H1 (cell line): ENCODE data around the gene YLPM1. TPM values are rescaled to one million over a fixed set of nuclear protein-coding genes. Genes with fewer than 3 reads are reported as not detected.

Source experiments
- CTCF ChIA-PET: fragments of 300-600 bp; sonication (Branson Sonifier 250); formaldehyde crosslinking; loops from one replicate; lab custom pipeline; 2021; ENCODE audit not compliant: partially characterized antibody; lab: Charles Lee
- POLR2A ChIA-PET: fragments of 300-600 bp; sonication (Branson Sonifier 250); formaldehyde crosslinking; loops from one replicate; lab custom pipeline; 2021; ENCODE audit warnings: inconsistent platforms; ENCODE audit not compliant: partially characterized antibody; lab: Charles Lee
- DNase-seq, 2 experiments: peaks; one replicate each; pipeline versions ENCODE4 v3.0.0 to v3.0.0-alpha.2; 2010 to 2022; ENCODE audit warnings: low spot score in 2 of 2, low read depth in 1 of 2, mixed read lengths in 1 of 2
- FAIRE-seq: peaks from 2 replicates; lab custom pipeline; 2011; peaks lifted over from hg19 to GRCh38; lab: Jason Lieb, UNC
- H2AFZ ChIP-seq: 2 replicates; pipeline ENCODE4 v1.8.1; 2012; ENCODE audit warnings: low read length, inconsistent platforms
- H2AK5ac ChIP-seq: 2 replicates; pipeline ENCODE4 v1.6.1; 2013; ENCODE audit warnings: low read depth, low read length
- H2BK120ac ChIP-seq: replicated peaks from 2 replicates; pipeline ENCODE3; 2013; ENCODE audit warnings: low read depth, low read length, inconsistent platforms
- H2BK12ac ChIP-seq: 2 replicates; pipeline ENCODE4 v1.6.1; 2013; ENCODE audit warnings: low read depth, low read length
- H2BK15ac ChIP-seq: 2 replicates; pipeline ENCODE4 v1.6.1; 2013; ENCODE audit warnings: low read length
- H2BK20ac ChIP-seq: 2 replicates; pipeline ENCODE4 v1.6.1; 2013; ENCODE audit warnings: low read length
- H2BK5ac ChIP-seq: 2 replicates; pipeline ENCODE4 v1.6.1; 2013; ENCODE audit warnings: low read depth, low read length
- H3K14ac ChIP-seq: 2 replicates; pipeline ENCODE4 v1.6.1; 2013; ENCODE audit warnings: inconsistent platforms; ENCODE audit not compliant: insufficient read length
- H3K18ac ChIP-seq: 2 replicates; pipeline ENCODE4 v1.6.1; 2013; ENCODE audit warnings: low read length; ENCODE audit errors: extremely low read depth
- H3K23ac ChIP-seq: 2 replicates; pipeline ENCODE4 v1.6.1; 2013; ENCODE audit warnings: inconsistent platforms; ENCODE audit not compliant: insufficient read length
- H3K23me2 ChIP-seq: 2 replicates; pipeline ENCODE4 v1.6.1; 2013; ENCODE audit warnings: low read depth, low read length
- H3K27ac ChIP-seq: 2 replicates; pipeline ENCODE4 v1.6.1; 2011; ENCODE audit warnings: low read depth, low read length, inconsistent platforms
- H3K27me3 ChIP-seq, 4 experiments: replicated peaks in 1 of 4; 1 replicate in 1 of 4; 2 replicates in 3 of 4; pipeline versions ENCODE4 v1.6.1 to v1.8.1; 2011 to 2013; ENCODE audit warnings: low read length in 3 of 4, mild to moderate bottlenecking in 3 of 4, inconsistent platforms in 2 of 4, mixed read lengths in 2 of 4, moderate library complexity in 1 of 4; ENCODE audit not compliant: control insufficient read depth in 3 of 4, insufficient read depth in 3 of 4; ENCODE audit errors: extremely low read depth in 1 of 4
- H3K36me3 ChIP-seq, 4 experiments: 2 replicates each; pipeline versions ENCODE4 v1.6.1 to v1.8.1; 2011 to 2013; ENCODE audit warnings: mild to moderate bottlenecking in 4 of 4, low read length in 3 of 4, moderate library complexity in 2 of 4, control low read depth in 1 of 4, inconsistent platforms in 1 of 4; ENCODE audit not compliant: insufficient read depth in 4 of 4, control insufficient read depth in 2 of 4
- H3K4ac ChIP-seq: replicated peaks from 2 replicates; pipeline ENCODE3; 2013; ENCODE audit warnings: low read length, low read depth, mixed read lengths, inconsistent platforms; ENCODE audit not compliant: insufficient read length
- H3K4me1 ChIP-seq, 4 experiments: replicated peaks in 1 of 4; 1 replicate in 1 of 4; 2 replicates in 3 of 4; pipeline versions ENCODE4 v1.6.1 to v1.8.1; 2011 to 2013; ENCODE audit warnings: low read length in 3 of 4, inconsistent platforms in 2 of 4, mixed read lengths in 1 of 4; ENCODE audit not compliant: insufficient read depth in 4 of 4, control insufficient read depth in 3 of 4
- H3K4me2 ChIP-seq, 2 experiments: 2 replicates each; pipeline versions ENCODE4 v1.6.1 to v1.8.1; 2011 to 2013; ENCODE audit warnings: low read depth in 2 of 2, low read length in 2 of 2, control low read depth in 1 of 2, inconsistent platforms in 1 of 2, mild to moderate bottlenecking in 1 of 2; ENCODE audit not compliant: insufficient read depth in 1 of 2
- H3K4me3 ChIP-seq, 4 experiments: fragments of 200-600, 300-600 bp in 1 of 4; sonication (generic), shearing (Covaris generic), sonication (Bioruptor Twin) in 1 of 4; 2 replicates each; pipeline versions ENCODE4 v1.5.1 to v1.8.1; 2011 to 2016; ENCODE audit warnings: low read length in 4 of 4, low read depth in 3 of 4, control low read depth in 2 of 4, inconsistent platforms in 2 of 4, mild to moderate bottlenecking in 2 of 4, mixed read lengths in 1 of 4, moderate library complexity in 1 of 4; ENCODE audit not compliant: insufficient read depth in 2 of 4; ENCODE audit errors: extremely low read depth in 1 of 4
- H3K56ac ChIP-seq: replicated peaks from 2 replicates; pipeline ENCODE3; 2013; ENCODE audit warnings: low read depth, mild to moderate bottlenecking, mixed read lengths, low read length, inconsistent platforms; ENCODE audit not compliant: insufficient read length
- H3K79me1 ChIP-seq: 2 replicates; pipeline ENCODE4 v1.6.1; 2013; ENCODE audit warnings: low read depth, low read length, control low read depth
- H3K79me2 ChIP-seq, 2 experiments: 2 replicates each; pipeline versions ENCODE4 v1.6.1 to v1.8.1; 2012 to 2013; ENCODE audit warnings: low read length in 2 of 2, mild to moderate bottlenecking in 2 of 2, inconsistent platforms in 1 of 2; ENCODE audit not compliant: insufficient read depth in 2 of 2, control insufficient read depth in 1 of 2
- H3K9ac ChIP-seq, 4 experiments: replicated peaks in 1 of 4; 1 replicate in 1 of 4; 2 replicates in 3 of 4; pipeline versions ENCODE4 v1.6.1 to v1.8.1; 2011 to 2013; ENCODE audit warnings: low read depth in 3 of 4, low read length in 3 of 4, control low read depth in 2 of 4, mild to moderate bottlenecking in 2 of 4, moderate library complexity in 2 of 4, inconsistent platforms in 1 of 4; ENCODE audit errors: extremely low read depth in 1 of 4
- H3K9me3 ChIP-seq, 2 experiments: 2 replicates each; pipeline versions ENCODE4 v1.6.1 to v1.8.1; 2012 to 2013; ENCODE audit warnings: mild to moderate bottlenecking in 2 of 2, moderate library complexity in 2 of 2, control low read depth in 1 of 2, inconsistent platforms in 1 of 2, low read depth in 1 of 2, low read length in 1 of 2, mixed read lengths in 1 of 2; ENCODE audit not compliant: insufficient read depth in 2 of 2
- H4K20me1 ChIP-seq, 2 experiments: replicated peaks in 1 of 2; 2 replicates each; pipeline versions ENCODE3 to v1.8.1; 2011 to 2013; ENCODE audit warnings: inconsistent platforms in 2 of 2, low read length in 2 of 2, mild to moderate bottlenecking in 1 of 2; ENCODE audit not compliant: insufficient read depth in 2 of 2, control insufficient read depth in 1 of 2
- H4K5ac ChIP-seq: 2 replicates; pipeline ENCODE4 v1.6.1; 2013; ENCODE audit warnings: low read length, low read depth, mixed read lengths, inconsistent platforms; ENCODE audit not compliant: insufficient read length
- H4K8ac ChIP-seq: 2 replicates; pipeline ENCODE4 v1.8.0; 2013; ENCODE audit warnings: mild to moderate bottlenecking, moderate library complexity, low read length, inconsistent platforms; ENCODE audit not compliant: insufficient read depth; ENCODE audit errors: extremely low read depth
- H4K91ac ChIP-seq: replicated peaks from 2 replicates; pipeline ENCODE3; 2013; ENCODE audit warnings: low read length, mixed read lengths, inconsistent platforms; ENCODE audit not compliant: insufficient read length
- ATF3 ChIP-seq: IDR thresholded peaks from 2 replicates; pipeline ENCODE4 v1.6.1; 2011; ENCODE audit warnings: low read depth, mild to moderate bottlenecking, low read length; ENCODE audit not compliant: insufficient read depth
- E2F6 ChIP-seq: IDR thresholded peaks from 2 replicates; pipeline ENCODE4 v1.6.1; 2012; ENCODE audit warnings: inconsistent platforms
- HDAC6 ChIP-seq: IDR thresholded peaks from one replicate; pipeline ENCODE4 v1.7.1; 2012; ENCODE audit warnings: low read depth, mild to moderate bottlenecking, inconsistent platforms, low read length, moderate library complexity
- RFX5 ChIP-seq: IDR thresholded peaks from 2 replicates; pipeline ENCODE4 v1.6.1; 2011; ENCODE audit warnings: low read depth, low read length, improper control_type of control experiment, borderline replicate concordance
- RNF2 ChIP-seq: fragments of 200-900, 300-1000 bp; sonication (generic); IDR thresholded peaks from 2 replicates; pipeline ENCODE4 v1.7.1; 2016; ENCODE audit warnings: borderline replicate concordance, low read depth, mild to moderate bottlenecking, antibody characterized with exemption, low read length; ENCODE audit not compliant: poor library complexity, severe bottlenecking; ENCODE audit errors: missing control alignments
- SRF ChIP-seq: IDR thresholded peaks from 2 replicates; pipeline ENCODE4 v1.6.1; 2011; ENCODE audit warnings: mild to moderate bottlenecking, low read depth, low read length, moderate library complexity
- TAF7 ChIP-seq: optimal IDR thresholded peaks from 2 replicates; pipeline ENCODE3; 2011; ENCODE audit warnings: low read depth, mild to moderate bottlenecking, inconsistent platforms, low read length, moderate library complexity, borderline replicate concordance
- USF2 ChIP-seq: IDR thresholded peaks from 2 replicates; pipeline ENCODE4 v1.6.1; 2011; ENCODE audit warnings: low read length, improper control_type of control experiment
- WGBS, 2 experiments: shearing (Covaris generic) in 1 of 2; methylation state at CpG; one replicate each; pipeline versions ENCODE4 v1.1.6 to v1.1.7; 2013 to 2015; ENCODE audit warnings: low lambda C conversion rate in 2 of 2, mixed read lengths in 2 of 2, inconsistent platforms in 1 of 2, low coverage in 1 of 2, missing lambda C conversion rate in 1 of 2; ENCODE audit not compliant: insufficient replicate concordance in 2 of 2, insufficient coverage in 1 of 2, insufficient read length in 1 of 2; ENCODE audit errors: extremely low coverage in 1 of 2, missing lambda C conversion rate in 1 of 2; 5-methylcytosine and 5-hydroxymethylcytosine counted together
- polyA plus RNA-seq, 7 experiments: library from polyadenylated mRNA; depleted of rRNA in 3 of 7; stranded (reverse) in 5 of 7; unstranded in 2 of 7; fragments of >200 nt in 5 of 7; fragments of 200-250 nt in 2 of 7; gene quantifications; 1 replicate in 5 of 7; 2 replicates in 1 of 7; 4 replicates in 1 of 7; pipeline versions ENCODE4 v1.2.1 to v1.2.3, GENCODE V29; 2011 to 2013; ENCODE audit warnings: missing spikeins in 2 of 7, mixed read lengths in 2 of 7
- total RNA-seq: library from RNA; stranded (reverse); fragmentation: NEBNext Ultra II Directional; extraction: Animal tissue kit (Norgen Biotek cat#: 25700); gene quantifications from 2 replicates; pipeline ENCODE4 v1.2.1, GENCODE V29; 2021

Gene YLPM1
- total and polyA plus RNA-seq, 2 of the 8 experiments (the other 6 are each of a cell fraction or from before 2014, with no cell fraction given) = 13.5 to 71.7 TPM

- Histone ChIP-seq H3K23me2 (no peaks in the 10 kb centered on the region; the same call in 1 of the 2 replicates), H3K14ac (no peak overlapping the region), H3K9me3 (no peaks in the 10 kb centered on the region), H2BK5ac (no peak overlapping the region), H2BK15ac (no peak overlapping the region), H3K23ac (no peak overlapping the region), H3K79me1 (no peaks in the 10 kb centered on the region), H3K4ac (no peak overlapping the region), H3K18ac (no peak overlapping the region), H3K27ac (no peak overlapping the region), H3K27me3 (no peaks in the 10 kb centered on the region), H4K91ac (no peak overlapping the region), H2BK12ac (no peak overlapping the region), H4K20me1 (no peaks in the 10 kb centered on the region), H3K9ac (no peak overlapping the region), H2AFZ (no peak overlapping the region), H4K5ac (no peak overlapping the region), H3K79me2 (no peaks in the 10 kb centered on the region), H2BK120ac (no peak overlapping the region), H2AK5ac (no peak overlapping the region), H3K36me3 (no peaks in the 10 kb centered on the region), H3K4me2 (no peak overlapping the region), H2BK20ac (no peak overlapping the region), H4K8ac (no peak overlapping the region), H3K4me3 (no peak overlapping the region), H3K4me1 (0 out of 7 replicates have a peak, but pooled peaks cover 0 to 2% (median 0%) of the 10 kb centered on the region in 4 experiments), H3K56ac (no peak overlapping the region)
- DNase-seq (no peak), FAIRE-seq (no peak)
- WGBS, 2 experiments = 76% methylated on average over 1 of the region's 1 CpG; no CpG with 5 or more reads in 1 of the 2 experiments
- TF ChIP-seq RNF2 = no peak
- TF ChIP-seq RFX5 = no peak
- TF ChIP-seq HDAC6 = no peak
- no peak for TF ChIP-seq SRF
- no peak for TF ChIP-seq USF2
- TF ChIP-seq E2F6 = no peak
- no peak for TF ChIP-seq TAF7
- no peak for TF ChIP-seq ATF3
- POLR2A ChIA-PET = interaction anchor here (1.0 to 8.6 kb wide), 3 partner anchors 9 to 48 kb away, joined by 3 to 80 read pairs (median 4); no protein-coding TSS in a partner anchor
- CTCF ChIA-PET = interaction anchor here (1.0 to 18.3 kb wide), 6 partner anchors 9 to 230 kb away, joined by 3 to 509 read pairs (median 21); partner anchors contain the start of genes DLST and PROX2
These were observed 94.9 kb downstream of the YLPM1 start for GRCh38 chr14:74858022-74858421.
